Duodenal mucosa (tissue), 2 donors: ENCODE data around the gene LSM7.

Experiments
- H3K27ac ChIP-seq: one replicate; pipeline ENCODE4 v1.7.0; 2013; ENCODE audit warnings: low read depth, low read length
- H3K27me3 ChIP-seq, 2 donors: one replicate each; pipeline ENCODE4 v1.7.0; 2013; ENCODE audit warnings: low read length in 2 of 2, control low read depth in 1 of 2; ENCODE audit not compliant: insufficient read depth in 2 of 2, control insufficient read depth in 1 of 2
- H3K36me3 ChIP-seq, 2 donors: one replicate each; pipeline ENCODE4 v1.7.0; 2013; ENCODE audit warnings: low read length in 2 of 2, control low read depth in 1 of 2; ENCODE audit not compliant: insufficient read depth in 2 of 2, control insufficient read depth in 1 of 2
- H3K4me1 ChIP-seq, 2 donors: one replicate each; pipeline ENCODE4 v1.7.0; 2013; ENCODE audit warnings: low read length in 2 of 2, control low read depth in 1 of 2; ENCODE audit not compliant: insufficient read depth in 2 of 2, control insufficient read depth in 1 of 2
- H3K4me3 ChIP-seq, 2 donors: one replicate each; pipeline ENCODE4 v1.7.0; 2013; ENCODE audit warnings: low read length in 2 of 2, low read depth in 1 of 2
- H3K9ac ChIP-seq, 2 donors: one replicate each; pipeline ENCODE4 v1.7.0; 2013; ENCODE audit warnings: low read length in 2 of 2, low read depth in 1 of 2
- H3K9me3 ChIP-seq, 2 donors: one replicate each; pipeline ENCODE4 v1.7.0; 2013; ENCODE audit warnings: low read length in 2 of 2, control low read depth in 1 of 2; ENCODE audit not compliant: control insufficient read depth in 1 of 2

LSM7 gene

GRCh38 chr19:2300533-2300932 lies 27.9 kb downstream of the LSM7 start:
- Histone ChIP-seq H3K36me3 (no peaks in the 10 kb centered on the region), H3K4me3 (no peak overlapping the region), H3K9ac (no peak overlapping the region), H3K4me1 (peaks cover 3 to 11% of the 10 kb centered on the region in 2 donors), H3K27ac (no peak overlapping the region), H3K27me3 (peaks cover 6 to 13% of the 10 kb centered on the region in 2 donors), H3K9me3 (no peaks in the 10 kb centered on the region)

- H3K9ac ChIP-seq, result no peak overlapping the region
- H3K27ac ChIP-seq, result no peak overlapping the region
- no peak overlapping the region for H3K4me3 ChIP-seq
- no peaks in the 10 kb centered on the region for H3K36me3 ChIP-seq
- peaks cover 25 to 41% of the 10 kb centered on the region in 2 donors for H3K27me3 ChIP-seq
- H3K4me1 ChIP-seq, result peaks cover 0 to 3% of the 10 kb centered on the region in 2 donors
- no peaks in the 10 kb centered on the region for H3K9me3 ChIP-seq
Measured at GRCh38 chr19:2296141-2296540, 32.2 kb downstream of the LSM7 start.

DNA sequence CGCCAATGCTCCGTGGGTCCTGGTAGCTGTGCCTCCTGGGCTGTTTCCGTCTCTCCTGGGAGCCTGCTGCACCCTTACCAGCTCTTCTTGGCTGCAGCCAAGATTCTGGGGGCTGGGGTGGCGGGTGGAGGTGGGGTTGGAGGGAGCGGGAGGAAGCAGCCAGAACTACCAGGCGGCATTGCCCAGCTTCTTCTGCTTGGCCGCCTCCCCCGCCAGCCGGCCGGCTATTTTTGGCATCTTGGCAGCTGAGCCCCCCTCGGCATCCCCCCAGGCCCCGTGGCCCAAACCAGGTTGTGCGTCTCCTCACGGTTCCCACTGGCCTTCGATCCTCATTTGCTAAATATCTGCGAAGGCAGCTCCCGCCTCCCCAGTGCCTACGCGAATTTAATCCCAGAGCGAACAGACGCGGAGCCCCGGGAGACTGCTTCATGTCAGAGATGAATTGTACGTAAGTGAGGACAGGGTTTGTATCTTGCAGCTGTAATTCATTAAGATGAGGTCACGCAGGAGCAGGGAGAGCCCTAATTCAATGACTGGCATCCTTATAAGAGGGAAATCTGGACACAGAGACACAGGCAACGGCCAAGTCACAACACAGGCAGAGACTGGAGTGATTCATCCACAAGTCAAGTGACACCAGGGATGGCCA lies 33.6 kb downstream of the LSM7 start:
- no peak overlapping the region for H3K27ac ChIP-seq
- no peaks in the 10 kb centered on the region for H3K9me3 ChIP-seq
- no peaks in the 10 kb centered on the region for H3K36me3 ChIP-seq
- peaks cover 0 to 10% of the 10 kb centered on the region in 2 donors for H3K4me1 ChIP-seq
- H3K9ac ChIP-seq, result no peak overlapping the region
- H3K27me3 ChIP-seq, result peaks cover 38 to 54% of the 10 kb centered on the region in 2 donors
- H3K4me3 ChIP-seq, result no peak overlapping the region

DNA sequence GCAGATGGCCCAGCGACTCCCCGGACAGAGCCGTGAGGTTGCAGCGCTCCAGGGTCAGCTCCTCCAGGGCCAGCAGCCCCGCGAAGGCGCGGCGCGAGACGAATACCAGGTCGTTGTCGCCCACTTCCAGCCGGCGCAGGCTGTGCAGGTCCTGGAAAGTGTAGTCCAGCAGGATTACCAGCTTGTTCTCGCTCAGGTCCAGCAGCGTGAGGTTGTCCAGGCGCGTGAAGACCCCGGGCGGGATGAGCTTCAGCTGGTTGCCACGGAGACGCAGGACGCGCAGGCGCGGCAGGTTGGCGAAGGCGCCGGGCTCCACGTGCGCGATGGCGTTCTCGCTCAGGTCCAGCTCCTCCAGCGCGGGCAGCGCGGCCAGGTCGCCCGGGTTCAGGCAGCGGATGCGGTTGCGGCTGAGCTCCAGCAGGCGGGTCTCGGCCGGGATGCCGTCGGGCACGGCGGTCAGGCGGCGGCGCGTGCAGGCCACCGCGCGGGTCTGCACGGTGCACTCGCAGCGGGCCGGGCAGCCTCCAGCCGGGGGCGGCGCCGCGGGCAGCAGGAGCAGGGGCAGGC lies 37.1 kb downstream of the LSM7 start:
- Histone ChIP-seq H3K4me1 (peaks cover 0 to 15% of the 10 kb centered on the region in 2 donors), H3K27ac (no peak overlapping the region), H3K4me3 (peak overlapping the region; percentile 35 to 65), H3K9me3 (no peaks in the 10 kb centered on the region), H3K27me3 (peaks cover 63 to 80% of the 10 kb centered on the region in 2 donors), H3K36me3 (no peaks in the 10 kb centered on the region), H3K9ac (no peak overlapping the region)

GRCh38 chr19:2290441-2291184 lies 37.8 kb downstream of the LSM7 start:
- no peaks in the 10 kb centered on the region for H3K9me3 ChIP-seq
- peak overlapping the region; percentile 35 to 65 for H3K4me3 ChIP-seq
- H3K4me1 ChIP-seq, result peaks cover 0 to 15% of the 10 kb centered on the region in 2 donors
- H3K9ac ChIP-seq, result peak overlapping the region in 1 of 2 donors; percentile 38
- H3K27ac ChIP-seq, result peak overlapping the region; percentile 66
- H3K36me3 ChIP-seq, result no peaks in the 10 kb centered on the region
- peaks cover 58 to 75% of the 10 kb centered on the region in 2 donors for H3K27me3 ChIP-seq

DNA sequence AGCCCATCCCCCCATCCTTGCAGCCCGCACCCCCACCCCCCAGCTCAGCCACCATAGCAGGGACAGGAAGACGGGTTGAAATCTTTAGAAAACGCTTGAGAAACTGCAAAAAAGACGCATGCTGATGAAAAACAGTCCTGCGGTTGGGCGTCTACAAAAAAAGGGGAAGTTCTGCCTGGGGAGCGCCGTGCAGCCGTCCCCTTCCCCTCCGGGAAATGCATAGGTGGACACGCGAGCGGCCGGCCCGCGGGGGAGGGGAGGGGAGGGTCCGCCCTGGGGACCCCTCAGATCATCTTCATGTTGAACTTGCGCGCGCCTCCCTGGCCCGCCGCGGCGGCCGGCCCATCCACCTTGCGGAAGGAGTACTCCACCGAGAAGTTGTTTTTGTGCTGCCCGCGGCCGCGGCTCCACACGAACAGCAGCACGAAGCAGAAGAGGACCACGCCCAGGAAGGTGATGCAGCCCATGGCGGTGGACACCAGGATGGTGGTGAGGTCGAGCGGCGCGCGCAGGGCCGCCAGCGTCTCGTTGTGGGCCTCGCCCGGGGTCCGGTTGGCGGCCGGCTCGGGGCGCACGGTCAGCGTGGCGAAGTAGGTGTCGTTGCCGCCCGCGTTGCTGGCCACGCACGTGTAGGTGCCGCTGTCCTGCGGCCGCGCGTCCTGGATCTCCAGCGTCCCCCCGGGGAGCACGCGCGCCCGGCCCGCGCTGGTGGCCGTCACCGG lies 38.5 kb downstream of the LSM7 start:
- no peaks in the 10 kb centered on the region for H3K9me3 ChIP-seq
- peak overlapping the region; percentile 35 to 65 for H3K4me3 ChIP-seq
- H3K4me1 ChIP-seq, result peaks cover 0 to 15% of the 10 kb centered on the region in 2 donors
- peak overlapping the region; percentile 66 for H3K27ac ChIP-seq
- H3K9ac ChIP-seq, result peak overlapping the region in 1 of 2 donors; percentile 18
- H3K27me3 ChIP-seq, result peaks cover 51 to 71% of the 10 kb centered on the region in 2 donors
- H3K36me3 ChIP-seq, result no peaks in the 10 kb centered on the region

DNA sequence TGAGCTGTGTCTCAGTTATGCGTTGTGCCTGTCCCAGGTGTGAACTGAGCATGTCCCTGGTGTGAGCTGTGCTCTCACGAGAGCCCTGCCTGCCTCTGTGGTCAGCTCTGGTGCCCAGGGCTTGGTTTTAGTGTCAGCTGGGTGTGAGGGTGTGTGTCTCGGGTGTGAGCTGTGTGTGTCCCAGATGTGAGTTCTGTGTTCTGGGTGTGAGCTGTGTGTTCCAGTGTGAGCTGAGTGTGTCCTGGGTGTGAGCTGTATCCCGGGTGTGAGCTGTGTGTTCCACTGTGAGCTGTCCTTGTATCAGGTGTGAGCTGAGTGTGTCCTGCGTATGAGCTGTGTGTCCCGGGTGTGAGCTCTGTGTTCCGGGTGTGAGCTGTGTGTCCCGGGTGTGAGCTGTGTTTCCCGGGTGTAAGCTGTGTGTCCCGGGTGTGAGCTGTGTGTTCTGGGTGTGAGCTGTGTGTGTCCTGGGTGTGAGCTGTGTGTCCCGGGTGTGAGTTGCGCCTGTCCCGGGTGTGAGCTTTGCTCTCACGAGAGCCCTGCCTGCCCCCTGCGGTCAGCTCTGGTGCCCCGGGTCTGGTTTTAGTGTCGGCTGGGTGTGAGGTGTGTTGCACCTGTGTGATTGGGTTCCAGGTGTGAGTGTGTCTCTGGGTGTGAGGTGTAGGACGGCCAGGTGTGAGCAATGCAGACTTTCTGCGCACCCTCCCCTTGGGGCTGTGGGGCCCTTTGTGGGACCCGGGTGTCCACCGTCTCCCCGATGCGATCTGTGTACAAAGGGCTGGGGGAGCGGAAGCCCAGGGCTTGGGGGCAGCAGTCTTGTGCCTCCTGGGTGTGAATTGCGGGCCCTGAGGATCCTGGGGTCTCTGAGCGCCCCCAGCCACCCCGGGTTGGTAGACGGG lies 39.3 kb downstream of the LSM7 start:
- H3K9me3 ChIP-seq, result no peaks in the 10 kb centered on the region
- H3K36me3 ChIP-seq, result no peaks in the 10 kb centered on the region
- H3K9ac ChIP-seq, result no peak overlapping the region
- H3K27me3 ChIP-seq, result peaks cover 44 to 64% of the 10 kb centered on the region in 2 donors
- peaks cover 0 to 15% of the 10 kb centered on the region in 2 donors for H3K4me1 ChIP-seq
- H3K4me3 ChIP-seq, result no peak overlapping the region
- peak overlapping the region; percentile 32 for H3K27ac ChIP-seq

GRCh38 chr19:2288338-2288817 lies 40.0 kb downstream of the LSM7 start:
- H3K9ac ChIP-seq, result no peak overlapping the region
- H3K9me3 ChIP-seq, result no peaks in the 10 kb centered on the region
- no peak overlapping the region for H3K27ac ChIP-seq
- H3K4me3 ChIP-seq, result no peak overlapping the region
- H3K4me1 ChIP-seq, result peaks cover 0 to 15% of the 10 kb centered on the region in 2 donors
- H3K27me3 ChIP-seq, result peaks cover 41 to 58% of the 10 kb centered on the region in 2 donors
- no peaks in the 10 kb centered on the region for H3K36me3 ChIP-seq

GRCh38 chr19:2287585-2288337 lies 40.6 kb downstream of the LSM7 start:
- Histone ChIP-seq H3K27me3 (peaks cover 41 to 56% of the 10 kb centered on the region in 2 donors), H3K36me3 (no peaks in the 10 kb centered on the region), H3K9me3 (no peaks in the 10 kb centered on the region), H3K27ac (no peak overlapping the region), H3K4me3 (no peak overlapping the region), H3K9ac (no peak overlapping the region), H3K4me1 (peaks cover 0 to 15% of the 10 kb centered on the region in 2 donors)
